HepG2 (cell line): Measurements from ENCODE around the gene FAM117A. TPM values are rescaled to one million over a fixed set of nuclear protein-coding genes. Genes with fewer than 3 reads are reported as not detected.
A peak's percentile ranks its signal among the peaks of the same experiment; 100 is the strongest.

Source experiments
- ATAC-seq: fragments of 200-7000 bp; cut with Tn5 transposase; 3 replicates; pipeline ENCODE4 v1.9.1; 2020; ENCODE audit warnings: mild to moderate bottlenecking, moderate library complexity
- BruUV-seq: library from RNA; stranded (reverse); fragments of 400-500 nt; replicated peaks from 2 replicates; lab custom pipeline; 2021; lab: Mats Ljungman, UMichigan
- CTCF ChIA-PET: fragments of 300-600 bp; formaldehyde crosslinking; extraction: SDS; loops from one replicate; lab custom pipeline; 2021; ENCODE audit warnings: low total read pairs, inconsistent platforms, low intra/inter-chr PET ratio; lab: Yijun Ruan, JAX
- POLR2A ChIA-PET: fragments of 350-600 bp; sonication (Branson Sonifier 250); formaldehyde crosslinking; loops from one replicate; lab custom pipeline; 2020; ENCODE audit warnings: antibody characterized with exemption, inconsistent platforms; lab: Yijun Ruan, JAX
- DNase-seq: peaks from one replicate; pipeline ENCODE4 v3.0.0-alpha.2; 2015; ENCODE audit warnings: low spot score
- FAIRE-seq: peaks from 3 replicates; lab custom pipeline; 2011; peaks lifted over from hg19 to GRCh38; lab: Jason Lieb, UNC
- H2AFZ ChIP-seq: one replicate; pipeline ENCODE4 v1.6.1; 2011; ENCODE audit warnings: low read length, inconsistent platforms
- H3K27ac ChIP-seq: fragments of 300-600 bp; 3 replicates; pipeline ENCODE4 v1.8.0; 2011; ENCODE audit warnings: mixed run types, mild to moderate bottlenecking, mixed read lengths, low read length, inconsistent platforms; ENCODE audit not compliant: insufficient read depth; ENCODE audit errors: extremely low read length
- H3K27me3 ChIP-seq, 2 experiments: fragments of 200-600 bp in 1 of 2; 2 replicates in 1 of 2; 3 replicates in 1 of 2; pipeline versions ENCODE4 v1.6.0 to v1.8.0; 2011; ENCODE audit warnings: low read length in 2 of 2, mild to moderate bottlenecking in 2 of 2, moderate library complexity in 2 of 2, inconsistent platforms in 1 of 2; ENCODE audit not compliant: insufficient read depth in 2 of 2, control insufficient read depth in 1 of 2
- H3K36me3 ChIP-seq, 2 experiments: fragments of 200-600 bp in 1 of 2; replicated peaks in 1 of 2; 2 replicates in 1 of 2; 3 replicates in 1 of 2; pipeline versions ENCODE4 v1.5.1 to v1.8.0; 2011; ENCODE audit warnings: low read length in 2 of 2, inconsistent platforms in 1 of 2; ENCODE audit not compliant: insufficient read depth in 2 of 2, control insufficient read depth in 1 of 2
- H3K4me1 ChIP-seq: 2 replicates; pipeline ENCODE4 v1.5.1; 2012; ENCODE audit warnings: low read length, inconsistent platforms; ENCODE audit not compliant: insufficient read depth
- H3K4me2 ChIP-seq: 2 replicates; pipeline ENCODE4 v1.6.0; 2011; ENCODE audit warnings: low read depth, low read length, inconsistent platforms
- H3K4me3 ChIP-seq, 3 experiments: fragments of 200-600 bp in 1 of 3; sonication (generic), shearing (Covaris generic) in 1 of 3; replicated peaks in 1 of 3; 2 replicates each; pipeline ENCODE4 v1.5.1; 2011 to 2016; ENCODE audit warnings: low read length in 3 of 3, inconsistent platforms in 2 of 3, low read depth in 2 of 3, mild to moderate bottlenecking in 2 of 3, control low read depth in 1 of 3, mixed read lengths in 1 of 3; ENCODE audit not compliant: insufficient read depth in 1 of 3
- H3K79me2 ChIP-seq: one replicate; pipeline ENCODE4 v1.6.1; 2011; ENCODE audit warnings: low read length, inconsistent platforms; ENCODE audit not compliant: insufficient read depth
- H3K9ac ChIP-seq: 2 replicates; pipeline ENCODE4 v1.6.0; 2011; ENCODE audit warnings: mild to moderate bottlenecking, low read depth, low read length, inconsistent platforms; ENCODE audit not compliant: insufficient read depth
- H3K9me3 ChIP-seq: 2 replicates; pipeline ENCODE4 v1.5.1; 2012; ENCODE audit warnings: mild to moderate bottlenecking, low read length
- H4K20me1 ChIP-seq: 2 replicates; pipeline ENCODE4 v1.6.0; 2011; ENCODE audit warnings: inconsistent platforms, mild to moderate bottlenecking, low read length, moderate library complexity; ENCODE audit not compliant: insufficient read depth
- CEBPB ChIP-seq: IDR thresholded peaks from 2 replicates; pipeline ENCODE4 v1.6.1; 2011; ENCODE audit warnings: low read depth, low read length, improper control_type of control experiment, borderline replicate concordance
- TAF1 ChIP-seq: sonication (generic); formaldehyde crosslinking; IDR thresholded peaks from 2 replicates; pipeline ENCODE4 v1.4.0; 2020; ENCODE audit warnings: missing genetic modification reagents
- ZNF333 ChIP-seq: sonication (generic); formaldehyde crosslinking; IDR thresholded peaks from 2 replicates; pipeline ENCODE4 v1.4.0; 2020; ENCODE audit warnings: mild to moderate bottlenecking, missing genetic modification reagents, borderline replicate concordance
- WGBS: methylation state at CpG from one replicate; pipeline ENCODE4 v1.1.6; 2017; ENCODE audit warnings: low lambda C conversion rate; 5-methylcytosine and 5-hydroxymethylcytosine counted together
- in situ Hi-C: cut with HindIII; loops from 2 replicates; pipeline ENCODE4 v1.10.0; 2017; ENCODE audit warnings: low pct_unique_long_range_greater_than_20kb; ENCODE audit not compliant: extremely low pct_ligation_motif_present
- intact Hi-C: fragments of 100-400 bp; cut with micrococcal nuclease; formaldehyde crosslinking; loops from one replicate; pipeline ENCODE4 v1.10.0; 2022; ENCODE audit not compliant: unreplicated experiment
- polyA plus RNA-seq, 8 experiments: library from polyadenylated mRNA; depleted of rRNA in 3 of 8; stranded (reverse) in 7 of 8; unstranded in 1 of 8; fragments of >200 nt; fragmentation: Illumina TruSeq in 4 of 8; extraction: Trizol in 4 of 8; gene quantifications; 2 replicates each; pipeline versions ENCODE4 v1.2.1 to v1.2.3, GENCODE V29; 2011 to 2016; ENCODE audit warnings: low read depth in 4 of 8, missing spikeins in 1 of 8, mixed read lengths in 1 of 8; ENCODE audit not compliant: insufficient read depth in 1 of 8
- total RNA-seq, 5 experiments: library from RNA; depleted of rRNA; stranded (reverse); fragments of >200 nt; fragmentation: Illumina TruSeq; extraction: Trizol; gene quantifications; 2 replicates each; pipeline ENCODE4 v1.2.3, GENCODE V29; 2016; ENCODE audit warnings: low read depth in 1 of 5
- TF ChIP-seq, protein P1 (sequence below): sonication (generic); formaldehyde crosslinking; IDR thresholded peaks from 2 replicates; pipeline ENCODE4 v1.5.0; 2020; ENCODE audit warnings: missing genetic modification reagents, mild to moderate bottlenecking, borderline replicate concordance
- TF ChIP-seq, protein P2 (sequence below): sonication (generic); formaldehyde crosslinking; IDR thresholded peaks from 2 replicates; pipeline ENCODE4 v1.9.0; 2021; ENCODE audit warnings: missing genetic modification reagents, borderline replicate concordance
- TF ChIP-seq, protein P3 (sequence below), 2 experiments: sonication (generic) in 1 of 2; formaldehyde crosslinking in 1 of 2; IDR thresholded peaks; 2 replicates each; pipeline versions ENCODE4 v1.6.1 to v1.9.0; 2014 to 2022; ENCODE audit warnings: antibody characterized with exemption in 1 of 2, borderline replicate concordance in 1 of 2, inconsistent platforms in 1 of 2, low read depth in 1 of 2, missing genetic modification reagents in 1 of 2
- TF ChIP-seq, protein P4 (sequence below): IDR thresholded peaks from 2 replicates; pipeline ENCODE4 v1.6.1; 2012; ENCODE audit warnings: inconsistent platforms
- TF ChIP-seq, protein P5 (sequence below): sonication (generic); formaldehyde crosslinking; IDR thresholded peaks from 2 replicates; pipeline ENCODE4 v1.4.0; 2020; ENCODE audit warnings: missing genetic modification reagents

FAM117A gene
- total and polyA plus RNA-seq, 2 of the 13 experiments (the other 11 are each of a cell fraction or from before 2014, with no cell fraction given) = 12.1 to 19.8 TPM

DNA sequence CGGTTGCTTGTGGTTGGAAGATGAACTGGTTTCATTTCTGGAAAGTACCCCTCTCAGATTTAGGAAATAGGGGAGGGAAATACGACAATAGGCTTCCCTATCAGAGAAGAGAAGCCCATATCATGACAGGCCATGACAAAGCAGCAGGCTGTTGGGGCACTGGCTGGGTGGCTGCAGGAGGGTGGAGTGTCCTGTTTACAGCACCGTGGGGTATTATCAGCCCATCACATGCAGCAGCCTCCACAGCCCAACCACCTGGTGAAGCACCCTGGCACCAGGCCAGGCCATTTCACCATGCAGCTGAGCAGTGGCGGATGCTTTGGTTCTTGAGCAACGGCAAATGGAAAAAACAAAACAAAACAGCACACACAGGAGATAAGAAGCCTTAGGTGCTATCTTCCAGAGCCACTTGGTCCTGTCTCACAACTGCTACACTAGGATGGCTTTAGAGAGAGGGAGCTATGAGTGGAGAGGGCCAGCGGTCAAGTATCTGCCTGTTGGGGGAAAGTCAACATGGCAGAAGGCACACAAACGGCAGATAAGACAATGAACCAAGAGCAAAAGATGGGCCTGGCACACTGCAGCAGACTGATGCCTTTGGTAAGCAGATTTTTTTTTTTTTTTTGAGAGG lies 24.2 kb downstream of the FAM117A start:
- ChIA-PET CTCF (no interaction called here), POLR2A (no interaction called here)
- DNase-seq (peak; percentile 36), ATAC-seq (peak; percentile 26; the same call in 1 of the 3 replicates), FAIRE-seq (no peak)
- H3K4me3 ChIP-seq = no peak overlapping the region
- no peak overlapping the region for H3K27ac ChIP-seq
- H3K9ac ChIP-seq = no peak overlapping the region
- no peaks in the 10 kb centered on the region for H3K9me3 ChIP-seq
- no TSS peak for BruUV-seq
- in situ Hi-C loops = no loop called here
- H2AFZ ChIP-seq = no peak overlapping the region
- 83% methylated on average over 7 of the region's 7 CpGs for WGBS
- H4K20me1 ChIP-seq = no peaks in the 10 kb centered on the region
- H3K36me3 ChIP-seq = no peaks in the 10 kb centered on the region
- no peak for TF ChIP-seq TAF1
- TF ChIP-seq, protein P1, sequence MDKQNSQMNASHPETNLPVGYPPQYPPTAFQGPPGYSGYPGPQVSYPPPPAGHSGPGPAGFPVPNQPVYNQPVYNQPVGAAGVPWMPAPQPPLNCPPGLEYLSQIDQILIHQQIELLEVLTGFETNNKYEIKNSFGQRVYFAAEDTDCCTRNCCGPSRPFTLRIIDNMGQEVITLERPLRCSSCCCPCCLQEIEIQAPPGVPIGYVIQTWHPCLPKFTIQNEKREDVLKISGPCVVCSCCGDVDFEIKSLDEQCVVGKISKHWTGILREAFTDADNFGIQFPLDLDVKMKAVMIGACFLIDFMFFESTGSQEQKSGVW (CRISPR knock-in tag) = no peak
- TF ChIP-seq, protein P2, sequence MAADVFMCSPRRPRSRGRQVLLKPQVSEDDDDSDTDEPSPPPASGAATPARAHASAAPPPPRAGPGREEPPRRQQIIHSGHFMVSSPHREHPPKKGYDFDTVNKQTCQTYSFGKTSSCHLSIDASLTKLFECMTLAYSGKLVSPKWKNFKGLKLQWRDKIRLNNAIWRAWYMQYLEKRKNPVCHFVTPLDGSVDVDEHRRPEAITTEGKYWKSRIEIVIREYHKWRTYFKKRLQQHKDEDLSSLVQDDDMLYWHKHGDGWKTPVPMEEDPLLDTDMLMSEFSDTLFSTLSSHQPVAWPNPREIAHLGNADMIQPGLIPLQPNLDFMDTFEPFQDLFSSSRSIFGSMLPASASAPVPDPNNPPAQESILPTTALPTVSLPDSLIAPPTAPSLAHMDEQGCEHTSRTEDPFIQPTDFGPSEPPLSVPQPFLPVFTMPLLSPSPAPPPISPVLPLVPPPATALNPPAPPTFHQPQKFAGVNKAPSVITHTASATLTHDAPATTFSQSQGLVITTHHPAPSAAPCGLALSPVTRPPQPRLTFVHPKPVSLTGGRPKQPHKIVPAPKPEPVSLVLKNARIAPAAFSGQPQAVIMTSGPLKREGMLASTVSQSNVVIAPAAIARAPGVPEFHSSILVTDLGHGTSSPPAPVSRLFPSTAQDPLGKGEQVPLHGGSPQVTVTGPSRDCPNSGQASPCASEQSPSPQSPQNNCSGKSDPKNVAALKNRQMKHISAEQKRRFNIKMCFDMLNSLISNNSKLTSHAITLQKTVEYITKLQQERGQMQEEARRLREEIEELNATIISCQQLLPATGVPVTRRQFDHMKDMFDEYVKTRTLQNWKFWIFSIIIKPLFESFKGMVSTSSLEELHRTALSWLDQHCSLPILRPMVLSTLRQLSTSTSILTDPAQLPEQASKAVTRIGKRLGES = no peak
- TF ChIP-seq, protein P3, sequence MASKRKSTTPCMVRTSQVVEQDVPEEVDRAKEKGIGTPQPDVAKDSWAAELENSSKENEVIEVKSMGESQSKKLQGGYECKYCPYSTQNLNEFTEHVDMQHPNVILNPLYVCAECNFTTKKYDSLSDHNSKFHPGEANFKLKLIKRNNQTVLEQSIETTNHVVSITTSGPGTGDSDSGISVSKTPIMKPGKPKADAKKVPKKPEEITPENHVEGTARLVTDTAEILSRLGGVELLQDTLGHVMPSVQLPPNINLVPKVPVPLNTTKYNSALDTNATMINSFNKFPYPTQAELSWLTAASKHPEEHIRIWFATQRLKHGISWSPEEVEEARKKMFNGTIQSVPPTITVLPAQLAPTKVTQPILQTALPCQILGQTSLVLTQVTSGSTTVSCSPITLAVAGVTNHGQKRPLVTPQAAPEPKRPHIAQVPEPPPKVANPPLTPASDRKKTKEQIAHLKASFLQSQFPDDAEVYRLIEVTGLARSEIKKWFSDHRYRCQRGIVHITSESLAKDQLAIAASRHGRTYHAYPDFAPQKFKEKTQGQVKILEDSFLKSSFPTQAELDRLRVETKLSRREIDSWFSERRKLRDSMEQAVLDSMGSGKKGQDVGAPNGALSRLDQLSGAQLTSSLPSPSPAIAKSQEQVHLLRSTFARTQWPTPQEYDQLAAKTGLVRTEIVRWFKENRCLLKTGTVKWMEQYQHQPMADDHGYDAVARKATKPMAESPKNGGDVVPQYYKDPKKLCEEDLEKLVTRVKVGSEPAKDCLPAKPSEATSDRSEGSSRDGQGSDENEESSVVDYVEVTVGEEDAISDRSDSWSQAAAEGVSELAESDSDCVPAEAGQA (IDR thresholded peaks at IDR 0.05; ENCODE audit: low read depth) = no peak
- TF ChIP-seq, protein P3 (CRISPR knock-in tag; IDR thresholded peaks at IDR 0.05; ENCODE audit: borderline replicate concordance) = no peak
- TF ChIP-seq, protein P4, sequence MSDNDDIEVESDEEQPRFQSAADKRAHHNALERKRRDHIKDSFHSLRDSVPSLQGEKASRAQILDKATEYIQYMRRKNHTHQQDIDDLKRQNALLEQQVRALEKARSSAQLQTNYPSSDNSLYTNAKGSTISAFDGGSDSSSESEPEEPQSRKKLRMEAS = no peak
- TF ChIP-seq CEBPB = peak; percentile 47; the same call in 1 of the 2 replicates
- TF ChIP-seq ZNF333 (CRISPR knock-in tag) = no peak
- TF ChIP-seq, protein P5, sequence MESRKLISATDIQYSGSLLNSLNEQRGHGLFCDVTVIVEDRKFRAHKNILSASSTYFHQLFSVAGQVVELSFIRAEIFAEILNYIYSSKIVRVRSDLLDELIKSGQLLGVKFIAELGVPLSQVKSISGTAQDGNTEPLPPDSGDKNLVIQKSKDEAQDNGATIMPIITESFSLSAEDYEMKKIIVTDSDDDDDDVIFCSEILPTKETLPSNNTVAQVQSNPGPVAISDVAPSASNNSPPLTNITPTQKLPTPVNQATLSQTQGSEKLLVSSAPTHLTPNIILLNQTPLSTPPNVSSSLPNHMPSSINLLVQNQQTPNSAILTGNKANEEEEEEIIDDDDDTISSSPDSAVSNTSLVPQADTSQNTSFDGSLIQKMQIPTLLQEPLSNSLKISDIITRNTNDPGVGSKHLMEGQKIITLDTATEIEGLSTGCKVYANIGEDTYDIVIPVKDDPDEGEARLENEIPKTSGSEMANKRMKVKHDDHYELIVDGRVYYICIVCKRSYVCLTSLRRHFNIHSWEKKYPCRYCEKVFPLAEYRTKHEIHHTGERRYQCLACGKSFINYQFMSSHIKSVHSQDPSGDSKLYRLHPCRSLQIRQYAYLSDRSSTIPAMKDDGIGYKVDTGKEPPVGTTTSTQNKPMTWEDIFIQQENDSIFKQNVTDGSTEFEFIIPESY (CRISPR knock-in tag) = peak; percentile 85; the same call in 1 of the 2 replicates
- H3K27me3 ChIP-seq = no peaks in the 10 kb centered on the region
- peaks cover 19% of the 10 kb centered on the region for H3K4me1 ChIP-seq
- intact Hi-C loops = no loop called here
- no peak overlapping the region for H3K4me2 ChIP-seq
- H3K79me2 ChIP-seq = no peaks in the 10 kb centered on the region
